Uterus (tissue), 2 donors: Measurements from ENCODE around the gene FAM118B.

ENCODE experiments used
- POLR2A ChIP-seq, 2 donors: fragments of 450-650 bp; IDR thresholded peaks; one replicate each; pipeline ENCODE4 v1.6.1; 2016; ENCODE audit warnings: antibody characterized with exemption in 2 of 2, mild to moderate bottlenecking in 1 of 2, moderate library complexity in 1 of 2
- TF ChIP-seq, protein P1 (sequence below), 4 experiments: fragments of 200-600 bp in 2 of 4; fragments of 450-650 bp in 2 of 4; sonication (generic) in 2 of 4; IDR thresholded peaks; one replicate each; pipeline ENCODE4 v1.5.1; 2016 to 2019; ENCODE audit warnings: antibody characterized with exemption in 4 of 4, mild to moderate bottlenecking in 2 of 4, moderate library complexity in 1 of 4

DNA sequence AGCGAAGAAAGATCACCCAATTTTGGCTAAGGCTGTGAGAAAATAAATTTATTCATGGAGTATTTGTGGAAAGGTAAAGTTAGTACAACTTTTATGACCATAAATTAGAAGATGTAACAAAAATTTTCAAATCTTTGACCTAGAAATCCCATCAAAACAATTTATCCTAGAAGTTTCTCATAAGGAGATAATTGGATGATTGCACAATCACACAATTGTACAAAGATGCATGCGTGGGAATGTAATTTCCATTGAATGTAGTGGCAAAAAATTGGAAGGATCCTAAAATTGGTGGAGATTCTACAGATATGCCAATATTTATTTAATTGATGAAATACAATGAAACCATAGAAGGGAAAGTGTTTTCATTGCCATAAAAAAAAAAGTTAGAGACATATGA lies 45.6 kb downstream of the FAM118B start:
- TF ChIP-seq, protein P1, sequence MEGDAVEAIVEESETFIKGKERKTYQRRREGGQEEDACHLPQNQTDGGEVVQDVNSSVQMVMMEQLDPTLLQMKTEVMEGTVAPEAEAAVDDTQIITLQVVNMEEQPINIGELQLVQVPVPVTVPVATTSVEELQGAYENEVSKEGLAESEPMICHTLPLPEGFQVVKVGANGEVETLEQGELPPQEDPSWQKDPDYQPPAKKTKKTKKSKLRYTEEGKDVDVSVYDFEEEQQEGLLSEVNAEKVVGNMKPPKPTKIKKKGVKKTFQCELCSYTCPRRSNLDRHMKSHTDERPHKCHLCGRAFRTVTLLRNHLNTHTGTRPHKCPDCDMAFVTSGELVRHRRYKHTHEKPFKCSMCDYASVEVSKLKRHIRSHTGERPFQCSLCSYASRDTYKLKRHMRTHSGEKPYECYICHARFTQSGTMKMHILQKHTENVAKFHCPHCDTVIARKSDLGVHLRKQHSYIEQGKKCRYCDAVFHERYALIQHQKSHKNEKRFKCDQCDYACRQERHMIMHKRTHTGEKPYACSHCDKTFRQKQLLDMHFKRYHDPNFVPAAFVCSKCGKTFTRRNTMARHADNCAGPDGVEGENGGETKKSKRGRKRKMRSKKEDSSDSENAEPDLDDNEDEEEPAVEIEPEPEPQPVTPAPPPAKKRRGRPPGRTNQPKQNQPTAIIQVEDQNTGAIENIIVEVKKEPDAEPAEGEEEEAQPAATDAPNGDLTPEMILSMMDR (IDR thresholded peaks at IDR 0.05): no peak
- no peak for TF ChIP-seq POLR2A (IDR thresholded peaks at IDR 0.05)
